Measurements from ENCODE around the gene HES7.
A peak's percentile ranks its signal among the peaks of the same experiment; 100 is the strongest.

Gene HES7

GRCh38 chr17:8150194-8151119 is 26.6 kb upstream of the HES7 start:
- no peak for DNase-seq (ENCODE audit: low read depth)
- H3K4me3 ChIP-seq (ENCODE audit: low read length) = peak overlapping the region; percentile 98
- TF ChIP-seq CTCF (conservative IDR thresholded peaks at IDR 0.05; ENCODE audit: low read depth, low read length) = no peak

GRCh38 chr17:8149419-8150193 is 25.7 kb upstream of the HES7 start:
- H3K4me3 ChIP-seq (ENCODE audit: low read length) = no peak overlapping the region
- no peak for DNase-seq (ENCODE audit: low read depth)
- TF ChIP-seq CTCF (conservative IDR thresholded peaks at IDR 0.05; ENCODE audit: low read depth, low read length) = no peak

- no peak for DNase-seq (ENCODE audit: low read depth)
- no peak overlapping the region for H3K4me3 ChIP-seq (ENCODE audit: low read length)
- TF ChIP-seq CTCF (conservative IDR thresholded peaks at IDR 0.05; ENCODE audit: low read depth, low read length) = no peak
Measured at GRCh38 chr17:8148560-8148959, 24.7 kb upstream of the HES7 start.

- no peak overlapping the region for H3K4me3 ChIP-seq (ENCODE audit: low read length)
- DNase-seq (ENCODE audit: low read depth) = no peak
- TF ChIP-seq CTCF (conservative IDR thresholded peaks at IDR 0.05; ENCODE audit: low read depth, low read length) = no peak
Measured at GRCh38 chr17:8147805-8148404, 24.0 kb upstream of the HES7 start.

GRCh38 chr17:8147141-8147804 is 23.4 kb upstream of the HES7 start:
- H3K4me3 ChIP-seq (ENCODE audit: low read length) = no peak overlapping the region
- no peak for DNase-seq (ENCODE audit: low read depth)
- no peak for TF ChIP-seq CTCF (conservative IDR thresholded peaks at IDR 0.05; ENCODE audit: low read depth, low read length)

GRCh38 chr17:8146381-8147140 is 22.7 kb upstream of the HES7 start:
- no peak for TF ChIP-seq CTCF (conservative IDR thresholded peaks at IDR 0.05; ENCODE audit: low read depth, low read length)
- DNase-seq (ENCODE audit: low read depth) = no peak
- no peak overlapping the region for H3K4me3 ChIP-seq (ENCODE audit: low read length)
